Chondrocyte (in vitro differentiated cells): ENCODE data around the gene FAR2. TPM values are rescaled to one million over a fixed set of nuclear protein-coding genes. Genes with fewer than 3 reads are reported as not detected.
A peak's percentile ranks its signal among the peaks of the same experiment; 100 is the strongest.

Source experiments
- DNase-seq: peaks from one replicate; pipeline ENCODE4 v3.0.0; 2021; ENCODE audit warnings: mixed read lengths, low spot score
- H3K27ac Mint-ChIP-seq: one replicate; pipeline ENCODE4 v1.8.0; 2021; ENCODE audit warnings: mild to moderate bottlenecking, moderate library complexity, mixed read lengths; ENCODE audit not compliant: unreplicated experiment
- H3K27me3 Mint-ChIP-seq: 2 replicates; pipeline ENCODE4 v1.8.0; 2021; ENCODE audit warnings: low read depth, mixed read lengths
- H3K36me3 Mint-ChIP-seq: 2 replicates; pipeline ENCODE4 v1.8.0; 2021; ENCODE audit warnings: low read depth, mixed read lengths
- H3K4me1 Mint-ChIP-seq: 2 replicates; pipeline ENCODE4 v1.8.0; 2021; ENCODE audit warnings: low read depth, mild to moderate bottlenecking, mixed read lengths
- H3K4me3 Mint-ChIP-seq: one replicate; pipeline ENCODE4 v1.8.0; 2021; ENCODE audit warnings: mild to moderate bottlenecking, moderate library complexity, mixed read lengths; ENCODE audit not compliant: unreplicated experiment
- H3K9me3 Mint-ChIP-seq: 2 replicates; pipeline ENCODE4 v1.8.0; 2021; ENCODE audit warnings: low read depth, mixed read lengths
- total RNA-seq: library from RNA; stranded (reverse); gene quantifications from 3 replicates; pipeline ENCODE4 v1.2.1, GENCODE V29; 2021
- TF ChIP-seq, protein P1 (sequence below): fragments of 200-600 bp; sonication (generic); IDR thresholded peaks from 2 replicates; pipeline ENCODE4 v1.5.0; 2021; ENCODE audit warnings: antibody characterized with exemption, mild to moderate bottlenecking, moderate library complexity

FAR2 gene
- total RNA-seq, 1 donor from 2014 or later = 19.6 TPM

DNA sequence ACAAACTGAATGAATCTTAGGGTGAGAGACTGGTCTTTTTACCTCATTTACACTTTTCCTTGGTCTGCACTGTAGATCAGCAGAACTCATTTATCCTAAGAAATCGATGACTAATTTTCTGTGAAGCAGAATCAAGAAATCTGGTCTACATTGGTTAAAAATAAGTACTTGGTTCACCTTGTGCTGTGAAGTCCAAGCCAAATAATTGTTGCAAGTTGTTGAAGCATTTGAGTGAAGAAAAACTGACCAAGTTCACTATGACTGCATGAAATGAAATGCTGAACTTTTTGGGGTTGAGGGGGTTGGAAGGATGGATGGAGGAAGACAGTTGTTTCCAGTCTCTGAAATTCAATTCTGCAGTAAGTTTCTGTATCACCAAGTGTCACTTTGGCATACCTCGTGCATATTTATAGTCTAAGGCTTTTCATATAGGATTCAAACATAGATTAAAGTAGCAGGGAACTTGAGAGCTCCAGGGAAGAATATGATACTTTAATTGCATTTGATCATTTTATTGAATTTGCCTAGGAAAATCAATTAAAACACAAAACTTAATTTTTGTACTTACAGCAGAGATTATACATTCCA is 75.0 kb downstream of the FAR2 start:
- TF ChIP-seq, protein P1, sequence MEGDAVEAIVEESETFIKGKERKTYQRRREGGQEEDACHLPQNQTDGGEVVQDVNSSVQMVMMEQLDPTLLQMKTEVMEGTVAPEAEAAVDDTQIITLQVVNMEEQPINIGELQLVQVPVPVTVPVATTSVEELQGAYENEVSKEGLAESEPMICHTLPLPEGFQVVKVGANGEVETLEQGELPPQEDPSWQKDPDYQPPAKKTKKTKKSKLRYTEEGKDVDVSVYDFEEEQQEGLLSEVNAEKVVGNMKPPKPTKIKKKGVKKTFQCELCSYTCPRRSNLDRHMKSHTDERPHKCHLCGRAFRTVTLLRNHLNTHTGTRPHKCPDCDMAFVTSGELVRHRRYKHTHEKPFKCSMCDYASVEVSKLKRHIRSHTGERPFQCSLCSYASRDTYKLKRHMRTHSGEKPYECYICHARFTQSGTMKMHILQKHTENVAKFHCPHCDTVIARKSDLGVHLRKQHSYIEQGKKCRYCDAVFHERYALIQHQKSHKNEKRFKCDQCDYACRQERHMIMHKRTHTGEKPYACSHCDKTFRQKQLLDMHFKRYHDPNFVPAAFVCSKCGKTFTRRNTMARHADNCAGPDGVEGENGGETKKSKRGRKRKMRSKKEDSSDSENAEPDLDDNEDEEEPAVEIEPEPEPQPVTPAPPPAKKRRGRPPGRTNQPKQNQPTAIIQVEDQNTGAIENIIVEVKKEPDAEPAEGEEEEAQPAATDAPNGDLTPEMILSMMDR = no peak
- Mint-ChIP-seq H3K36me3 (peaks cover 3% of the 10 kb centered on the region), H3K27ac (peak overlapping the region; percentile 66), H3K4me3 (peak overlapping the region; percentile 1), H3K4me1 (peaks cover 62% of the 10 kb centered on the region), H3K27me3 (no peaks in the 10 kb centered on the region), H3K9me3 (peaks cover 4% of the 10 kb centered on the region)
- no peak for DNase-seq

DNA sequence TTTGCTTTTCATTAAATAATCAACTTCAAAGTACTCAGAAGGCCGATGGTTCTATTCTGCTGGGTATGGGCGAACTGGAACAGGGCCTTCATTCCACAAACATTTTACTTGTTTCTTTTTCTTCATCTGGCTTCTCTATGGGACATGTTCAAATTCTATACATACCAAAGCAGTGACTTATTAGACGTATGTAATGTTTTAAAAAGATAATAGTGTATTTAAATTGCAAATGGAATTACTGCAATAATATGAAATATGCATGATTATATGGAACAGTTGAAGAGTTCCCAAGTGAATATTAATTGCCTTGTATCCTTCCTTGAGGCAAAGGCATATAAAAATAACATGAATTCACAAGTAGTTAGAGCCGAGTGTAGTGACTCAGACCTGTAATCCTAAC is 75.5 kb downstream of the FAR2 start:
- Mint-ChIP-seq H3K4me1 (peaks cover 65% of the 10 kb centered on the region), H3K27ac (peak overlapping the region; percentile 66), H3K27me3 (no peaks in the 10 kb centered on the region), H3K36me3 (peaks cover 3% of the 10 kb centered on the region), H3K4me3 (no peak overlapping the region), H3K9me3 (peaks cover 4% of the 10 kb centered on the region)
- TF ChIP-seq, protein P1 = no peak
- no peak for DNase-seq

DNA sequence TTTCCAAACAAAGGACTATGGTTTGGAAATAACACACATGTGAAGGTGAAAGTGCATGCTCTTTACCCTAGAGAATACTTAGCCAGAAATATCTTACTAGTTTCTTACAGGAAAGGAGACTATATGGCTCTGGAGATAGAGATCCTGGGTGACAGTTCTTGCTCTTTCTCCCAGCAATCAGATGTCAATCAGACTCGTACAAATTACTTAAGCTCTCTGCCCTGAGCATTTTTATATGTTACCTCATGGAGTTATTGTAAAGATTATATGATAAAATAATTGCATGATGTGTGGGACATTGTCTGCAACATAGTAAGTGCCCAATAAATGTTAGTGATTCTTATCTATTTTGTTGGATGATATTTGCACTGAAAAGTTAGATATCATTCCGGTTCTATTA is 76.8 kb downstream of the FAR2 start:
- peaks cover 3% of the 10 kb centered on the region for H3K36me3 Mint-ChIP-seq
- DNase-seq = no peak
- no peaks in the 10 kb centered on the region for H3K27me3 Mint-ChIP-seq
- peaks cover 57% of the 10 kb centered on the region for H3K4me1 Mint-ChIP-seq
- TF ChIP-seq, protein P1 = no peak
- peaks cover 4% of the 10 kb centered on the region for H3K9me3 Mint-ChIP-seq
- H3K27ac Mint-ChIP-seq = no peak overlapping the region
- H3K4me3 Mint-ChIP-seq = no peak overlapping the region

DNA sequence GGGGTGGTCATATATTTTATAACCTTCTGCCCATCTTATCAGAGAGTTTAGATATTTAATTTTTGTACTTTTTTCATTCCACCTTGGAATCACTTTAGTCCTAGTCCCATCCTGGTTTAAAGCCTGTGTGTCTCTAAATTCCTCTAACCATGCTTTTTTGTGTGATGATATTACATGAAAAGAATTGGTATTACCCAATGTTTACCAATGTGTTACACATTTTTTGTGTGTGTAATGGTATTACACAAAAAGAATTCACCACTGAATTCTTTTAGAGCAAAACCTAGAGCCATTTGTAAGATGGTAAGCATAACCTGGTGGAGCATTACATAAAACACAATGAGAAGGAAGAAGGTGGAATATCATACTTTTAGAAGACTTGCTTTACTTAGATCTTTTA is 77.5 kb downstream of the FAR2 start:
- TF ChIP-seq, protein P1 = no peak
- Mint-ChIP-seq H3K4me3 (no peak overlapping the region), H3K36me3 (peaks cover 3% of the 10 kb centered on the region), H3K9me3 (peaks cover 4% of the 10 kb centered on the region), H3K27me3 (no peaks in the 10 kb centered on the region), H3K4me1 (peaks cover 54% of the 10 kb centered on the region), H3K27ac (no peak overlapping the region)
- DNase-seq = no peak

DNA sequence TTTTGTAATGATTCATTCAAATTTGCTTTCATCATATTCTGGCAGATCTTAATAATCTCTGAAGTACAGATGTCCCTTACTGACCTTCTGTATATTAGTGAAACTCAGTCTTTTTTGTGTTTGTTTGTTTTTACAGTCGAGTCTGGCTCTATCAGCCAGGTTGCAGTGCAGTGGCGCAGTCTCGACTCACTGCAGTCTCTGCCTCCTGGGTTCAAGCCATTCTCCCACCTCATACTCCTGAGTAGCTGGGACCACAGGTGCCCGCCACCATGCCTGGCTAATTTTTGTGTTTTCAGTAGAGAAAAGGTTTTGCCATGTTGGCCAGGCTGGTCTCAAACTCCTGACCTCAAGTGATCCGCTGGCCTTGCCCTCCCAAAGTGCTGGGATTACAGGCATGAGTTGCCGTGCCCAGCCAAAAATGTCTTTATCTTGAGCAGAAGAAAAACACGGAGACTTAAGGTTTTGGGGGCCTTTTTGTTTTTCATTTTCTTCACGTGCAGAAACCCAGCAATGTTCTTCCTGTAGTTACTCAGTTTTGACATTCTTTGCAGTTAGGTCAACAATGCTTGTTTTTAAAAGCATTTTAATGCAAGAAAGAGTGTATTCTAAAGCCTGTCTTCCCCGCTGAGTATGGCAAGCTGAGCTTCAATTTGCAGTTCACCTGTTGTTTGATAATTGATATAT is 79.5 kb downstream of the FAR2 start:
- Mint-ChIP-seq H3K9me3 (no peaks in the 10 kb centered on the region), H3K27ac (peak overlapping the region; percentile 80), H3K4me3 (no peak overlapping the region)

More for the DNA sequence above, 79.5 kb downstream of the FAR2 start:
- H3K27me3 Mint-ChIP-seq = no peaks in the 10 kb centered on the region
- H3K4me1 Mint-ChIP-seq = peaks cover 43% of the 10 kb centered on the region
- TF ChIP-seq, protein P1 = no peak
- no peaks in the 10 kb centered on the region for H3K36me3 Mint-ChIP-seq
- DNase-seq = no peak
